LNCAP (cell line): Measurements from ENCODE around the gene RNF215.

ENCODE experiments used
- CTCF ChIP-seq: fragments of 450-650 bp; IDR thresholded peaks from 2 replicates; pipeline ENCODE4 v1.5.1; 2017; ENCODE audit warnings: mild to moderate bottlenecking

The RNF215 gene

GRCh38 chr22:30336752-30337460 lies 50.3 kb downstream of the RNF215 start:
- no peak for TF ChIP-seq CTCF

GRCh38 chr22:30335236-30335635 lies 52.0 kb downstream of the RNF215 start:
- TF ChIP-seq CTCF: no peak

GRCh38 chr22:30334646-30335045 lies 52.6 kb downstream of the RNF215 start:
- no peak for TF ChIP-seq CTCF

DNA sequence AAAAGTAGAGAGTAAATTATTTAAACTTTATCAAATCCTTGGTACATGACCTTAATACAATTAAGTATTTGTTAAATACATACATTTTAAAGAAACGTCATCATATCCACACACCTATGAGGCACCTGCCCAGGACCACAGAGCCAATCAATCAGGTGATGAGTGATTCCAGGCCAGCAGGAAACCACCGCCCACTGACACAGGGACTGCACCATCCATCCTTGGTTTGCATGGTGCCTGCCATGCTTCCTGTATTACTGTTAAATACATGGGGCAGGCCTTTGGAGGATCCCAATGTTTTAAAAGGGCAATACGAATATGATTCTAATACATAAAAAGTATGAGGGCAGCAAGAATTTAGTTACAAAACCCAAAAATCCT lies 53.5 kb downstream of the RNF215 start:
- TF ChIP-seq CTCF: no peak

- TF ChIP-seq CTCF: no peak
These were observed 54.1 kb downstream of the RNF215 start for GRCh38 chr22:30332994-30333706.

- TF ChIP-seq CTCF: no peak
These were observed 54.7 kb downstream of the RNF215 start for GRCh38 chr22:30332551-30332950.
